Activated T-helper 1 cell treated with anti-CD3 and anti-CD28 coated beads, Interleukin-2, amount 50 U/mL, for 16 hours (primary cell): ENCODE measurements around the gene SESN3.
"Not testable (repeated sequence)": the region's sequence is repeated elsewhere in the genome, so short reads cannot be mapped to it uniquely, and the experiment has no call there.

ENCODE experiments used
- DNase-seq, 2 donors: peaks; one replicate each; pipeline ENCODE4 v3.0.0-alpha.2; 2020; ENCODE audit warnings: low read depth in 1 of 2, low spot score in 1 of 2

SESN3 gene

DNA sequence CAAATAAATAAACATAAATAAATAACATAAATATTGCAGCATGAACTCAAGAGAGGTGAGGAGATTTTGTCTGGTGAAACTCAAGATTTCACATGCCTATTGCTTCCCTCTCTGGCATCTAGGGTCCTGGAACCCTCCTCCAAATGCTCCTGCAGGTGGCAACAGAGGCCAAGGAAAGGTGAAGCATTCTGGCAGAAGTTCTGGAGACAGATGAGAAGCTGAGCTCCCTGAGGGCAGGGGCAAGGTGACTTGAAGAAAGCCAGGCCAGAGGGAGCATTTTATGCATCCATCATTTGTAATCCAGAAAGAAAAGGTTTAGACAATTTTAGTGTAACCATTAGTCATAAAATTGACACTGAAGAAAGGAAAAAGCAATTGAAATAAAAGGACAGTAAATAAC lies 76.5 kb downstream of the SESN3 start:
- DNase-seq: peak; percentile 28 to 46

DNA sequence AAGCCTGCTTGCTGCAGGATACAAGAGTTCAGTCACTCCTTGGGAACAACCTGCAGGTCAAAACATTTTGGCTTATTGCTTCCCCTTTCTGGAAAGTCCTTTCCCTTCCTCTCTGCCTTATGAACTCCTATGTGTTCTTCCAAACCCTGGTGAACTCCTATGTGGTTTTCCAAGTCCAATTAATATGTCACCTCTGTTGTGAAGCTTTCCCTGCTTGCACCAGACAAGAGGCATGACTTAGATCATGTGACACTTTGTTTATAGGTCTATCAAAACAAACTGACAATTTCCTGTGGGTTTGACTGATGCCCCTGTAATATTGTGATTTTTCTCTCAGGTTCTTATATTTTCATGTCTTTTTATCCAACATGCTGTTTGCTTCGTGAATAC lies 77.2 kb downstream of the SESN3 start:
- DNase-seq: no peak

DNA sequence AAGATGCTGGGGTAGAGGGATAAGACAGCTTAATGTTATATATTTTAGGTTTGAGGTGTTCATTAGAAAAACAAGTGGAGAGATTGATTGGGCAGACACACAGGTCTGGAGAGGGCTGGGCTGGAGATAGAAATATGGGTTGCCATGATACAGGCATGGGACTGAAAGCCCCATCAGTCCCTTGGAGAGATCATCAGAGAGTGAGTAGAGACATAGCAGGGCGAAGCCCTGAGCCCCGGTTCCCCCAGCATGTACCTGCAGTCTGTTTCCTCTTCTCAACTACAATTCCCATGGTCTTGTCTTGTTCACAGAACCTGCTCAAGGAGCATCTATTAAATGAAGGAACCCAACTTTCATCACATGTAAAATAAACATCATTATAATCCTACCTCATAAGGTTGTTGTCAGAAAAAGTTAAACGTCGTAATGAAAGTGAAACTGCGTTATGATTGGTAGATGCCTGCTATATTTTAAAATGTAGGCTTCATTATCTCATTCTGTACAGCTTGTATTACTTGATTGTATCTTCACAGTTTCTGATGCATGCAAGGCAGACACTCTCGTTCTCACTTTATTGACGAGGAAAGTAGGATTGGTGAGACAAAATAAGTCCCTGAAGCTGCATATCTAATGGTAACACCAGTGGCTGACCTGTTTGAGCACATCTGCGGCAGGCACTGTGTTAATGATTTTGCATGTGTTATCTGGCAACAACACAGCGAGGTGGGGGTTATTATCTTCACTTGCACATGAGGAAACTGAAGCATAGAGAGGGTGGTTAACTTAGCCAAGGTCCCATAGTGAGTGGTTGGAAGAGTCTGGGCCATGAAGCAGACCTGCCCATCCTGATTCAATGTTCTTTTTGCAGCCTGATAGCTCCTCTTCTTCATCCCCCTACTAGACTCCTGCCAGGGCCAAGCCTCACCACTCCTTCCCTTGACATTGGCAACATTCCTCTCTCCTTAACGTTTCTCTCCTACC lies 77.8 kb downstream of the SESN3 start:
- no peak for DNase-seq

DNA sequence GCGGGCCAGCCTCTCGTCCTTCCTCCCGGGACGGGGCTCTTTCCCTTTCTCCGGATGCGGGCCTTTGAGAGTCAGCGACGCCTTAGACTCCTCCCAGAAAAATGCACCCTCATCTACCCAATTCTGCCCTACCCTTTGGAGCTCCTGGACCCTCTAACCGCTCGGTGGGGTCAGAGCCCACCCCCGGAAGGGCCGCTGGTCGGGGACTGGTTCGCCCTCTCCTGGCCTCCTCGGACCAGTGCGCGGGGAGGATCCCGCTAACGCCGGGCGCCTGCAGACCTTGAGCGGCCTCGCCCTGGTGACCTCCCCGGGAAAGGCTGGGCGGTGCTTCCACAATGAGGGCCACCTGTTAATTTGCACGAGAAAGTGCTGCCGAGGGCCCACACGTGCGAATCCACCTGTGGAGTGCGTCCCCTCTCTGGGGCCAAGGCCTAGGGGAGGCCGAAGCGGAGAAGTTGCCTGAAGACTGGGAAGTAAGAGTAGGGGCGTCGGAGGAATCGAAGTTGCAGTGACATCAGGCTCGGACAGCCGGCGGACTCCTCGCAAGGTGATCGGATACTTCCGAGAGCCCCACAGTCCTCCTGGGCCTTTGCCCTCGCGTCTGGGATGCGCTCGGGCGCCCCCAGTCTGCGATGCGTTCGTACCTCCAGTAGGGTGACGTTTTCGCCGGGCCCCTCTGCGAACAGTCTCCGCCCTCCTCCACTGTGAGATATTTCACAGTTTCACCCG lies 79.9 kb downstream of the SESN3 start:
- peak; percentile 75 to 83 for DNase-seq

DNA sequence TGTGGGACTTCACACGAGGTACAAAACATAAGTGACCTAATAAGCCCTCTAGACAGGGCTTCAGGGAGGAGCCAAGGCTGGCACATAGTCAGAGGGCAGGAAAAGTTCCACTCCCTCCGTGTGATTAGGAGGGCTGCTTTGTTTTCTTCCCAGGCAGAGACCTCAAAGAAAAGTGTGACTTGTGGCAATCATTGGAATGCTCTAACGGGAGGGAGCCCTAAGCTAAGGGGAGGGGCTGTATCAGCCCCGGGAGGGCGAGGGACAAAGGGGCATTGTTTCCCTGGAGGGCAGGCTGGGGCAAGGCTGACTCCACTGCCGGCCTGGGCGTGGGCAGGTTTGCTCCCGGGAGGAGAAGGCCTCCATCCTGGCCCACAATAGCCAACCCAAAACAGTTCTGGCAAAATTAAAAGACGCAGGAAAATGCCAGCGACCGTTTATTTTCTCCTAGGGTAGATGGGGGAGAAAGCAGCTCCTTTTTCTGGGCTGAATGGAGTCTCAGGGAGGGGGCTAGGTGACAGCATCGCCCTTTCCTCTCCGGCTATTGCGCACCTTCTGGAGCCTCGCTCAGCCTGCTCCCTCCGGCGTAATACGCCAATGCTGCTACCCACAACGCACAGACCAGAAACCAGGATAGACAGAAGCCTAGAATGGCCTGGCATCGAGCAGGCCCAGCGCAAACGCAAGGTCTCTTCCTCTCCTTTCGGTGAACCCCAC lies 81.2 kb downstream of the SESN3 start:
- no peak for DNase-seq

DNA sequence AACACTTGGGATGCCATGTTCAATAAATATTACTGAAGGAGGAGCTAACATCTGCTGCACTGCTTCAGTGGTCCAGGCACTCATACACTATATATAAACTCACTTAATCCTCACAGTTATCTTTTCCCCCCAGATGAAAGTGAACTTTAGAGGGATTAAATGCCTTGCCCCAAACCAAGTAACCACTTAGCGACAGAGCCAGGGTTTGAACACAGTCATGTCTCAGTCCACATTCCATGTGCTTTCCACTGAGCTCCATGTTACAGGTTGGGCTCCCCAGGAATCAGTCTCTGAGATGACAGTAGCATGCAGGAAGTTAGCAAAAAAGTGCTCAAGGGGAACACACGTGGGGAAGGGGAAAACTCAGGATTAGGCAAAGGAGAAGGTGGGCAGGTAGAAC lies 82.1 kb downstream of the SESN3 start:
- no peak for DNase-seq

DNA sequence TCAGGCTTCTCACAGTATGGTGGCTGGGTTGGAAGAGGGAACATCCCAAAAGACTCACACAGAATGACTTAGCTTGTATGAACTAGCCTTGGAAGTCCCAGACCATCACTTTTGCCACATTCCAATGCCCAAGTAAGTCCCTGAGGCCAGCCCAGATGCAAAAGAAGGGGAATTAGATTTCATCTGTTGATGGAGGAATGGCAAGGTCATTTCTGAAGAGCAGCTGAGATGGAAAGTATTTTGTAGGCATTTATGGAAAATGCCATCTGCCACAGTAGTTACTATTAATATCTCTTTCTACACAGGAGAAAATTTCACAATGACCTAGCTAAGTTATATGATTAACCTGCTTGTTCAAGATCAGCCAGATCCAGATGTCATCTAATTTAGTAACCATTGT lies 82.6 kb downstream of the SESN3 start:
- DNase-seq: no peak

DNA sequence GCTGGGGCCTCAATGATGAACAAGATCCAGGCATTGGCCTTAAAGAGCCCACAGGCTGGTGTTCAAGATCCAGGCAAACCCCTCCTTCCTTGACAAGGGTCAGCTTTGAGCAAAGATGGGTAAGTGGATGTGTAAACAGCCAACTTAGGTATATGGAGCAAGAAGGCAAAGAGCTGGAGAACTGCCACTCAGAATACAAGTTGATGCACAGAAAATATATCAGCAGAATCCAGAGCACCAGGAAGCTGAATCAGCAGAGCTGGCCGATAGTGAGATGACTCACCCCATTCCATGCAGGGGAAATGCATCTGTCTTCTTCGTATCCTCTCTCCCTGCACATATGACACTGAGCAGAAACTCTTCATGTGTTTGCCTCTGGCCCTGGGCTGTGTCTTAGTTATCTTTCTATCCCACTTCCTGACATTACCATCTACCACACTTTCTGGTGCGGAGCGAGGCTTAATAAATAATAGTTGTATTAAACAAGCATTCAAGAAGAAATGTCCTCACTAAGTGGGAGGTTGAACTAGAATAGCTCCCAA lies 83.6 kb downstream of the SESN3 start:
- no peak for DNase-seq

DNA sequence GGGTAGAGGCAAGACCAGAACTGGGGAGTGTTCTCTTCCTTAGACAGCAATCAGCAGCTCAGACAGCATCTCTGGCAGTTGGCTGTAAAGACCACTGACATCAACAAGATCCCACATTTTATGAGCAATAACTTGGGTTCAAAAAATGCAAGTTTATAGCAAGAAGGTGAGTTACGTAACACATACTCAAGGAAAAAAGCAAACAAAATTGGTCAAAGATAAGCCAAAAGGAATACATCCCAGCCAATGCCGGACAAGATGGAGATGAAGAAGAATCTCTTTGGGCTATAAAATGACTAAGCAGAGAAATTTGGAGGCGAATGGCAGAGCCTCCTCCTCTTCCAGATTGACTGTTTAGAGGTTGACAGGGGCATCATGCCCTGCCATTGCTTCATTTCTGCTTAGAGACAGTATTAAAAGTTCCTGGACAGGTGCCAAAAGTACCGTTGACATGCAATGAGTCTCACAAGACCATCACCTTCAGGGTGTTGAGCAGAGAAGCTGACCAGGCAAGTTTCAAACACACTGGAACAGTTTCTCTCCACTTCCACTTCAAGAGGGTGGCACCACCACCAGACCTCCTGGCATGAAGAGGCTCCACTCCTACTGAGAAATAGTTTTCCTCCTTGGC lies 85.5 kb downstream of the SESN3 start:
- DNase-seq: no peak

DNA sequence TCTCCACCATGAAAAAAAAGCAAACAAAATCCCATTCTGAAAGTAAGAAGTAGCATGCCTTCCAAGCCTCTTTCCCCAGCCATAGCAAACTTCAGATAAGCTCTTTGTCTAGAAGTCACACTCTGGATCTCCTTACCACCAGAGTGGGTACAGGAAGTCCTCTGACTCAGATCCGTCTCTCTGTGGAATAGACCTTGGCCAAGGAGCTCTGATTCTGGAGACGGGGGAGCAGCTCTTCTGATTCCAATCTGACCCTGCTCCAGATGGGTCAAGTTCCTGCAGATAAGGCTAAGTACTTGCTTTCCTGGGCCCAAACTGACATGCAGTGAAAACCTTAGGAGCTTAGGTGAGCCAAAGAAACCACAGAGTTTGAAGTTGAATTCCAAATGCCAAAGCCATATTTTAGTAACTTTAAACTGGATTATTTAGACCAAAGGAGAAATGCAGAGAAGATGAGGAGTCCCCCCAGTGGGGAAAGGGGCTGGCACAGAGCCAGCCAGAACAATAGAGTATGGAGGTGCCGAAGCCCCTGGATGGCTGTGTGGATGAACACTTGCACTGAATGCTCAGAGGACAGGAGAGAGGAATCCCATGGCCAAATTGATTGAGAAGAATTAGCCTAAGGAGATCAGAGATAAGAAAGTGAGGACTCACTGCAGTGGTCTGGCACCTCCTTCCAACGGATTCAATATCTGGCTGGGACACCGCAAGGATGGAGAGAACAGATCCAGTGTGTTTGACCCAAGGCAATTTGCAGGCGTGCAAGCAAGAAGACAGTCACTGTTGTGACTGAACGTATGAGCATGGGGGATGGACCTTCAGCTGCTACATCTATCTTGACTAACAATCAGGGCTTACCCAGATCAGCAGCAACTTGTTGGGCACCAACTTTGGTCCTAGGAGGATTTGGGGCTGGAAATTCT lies 86.4 kb downstream of the SESN3 start:
- no peak for DNase-seq

DNA sequence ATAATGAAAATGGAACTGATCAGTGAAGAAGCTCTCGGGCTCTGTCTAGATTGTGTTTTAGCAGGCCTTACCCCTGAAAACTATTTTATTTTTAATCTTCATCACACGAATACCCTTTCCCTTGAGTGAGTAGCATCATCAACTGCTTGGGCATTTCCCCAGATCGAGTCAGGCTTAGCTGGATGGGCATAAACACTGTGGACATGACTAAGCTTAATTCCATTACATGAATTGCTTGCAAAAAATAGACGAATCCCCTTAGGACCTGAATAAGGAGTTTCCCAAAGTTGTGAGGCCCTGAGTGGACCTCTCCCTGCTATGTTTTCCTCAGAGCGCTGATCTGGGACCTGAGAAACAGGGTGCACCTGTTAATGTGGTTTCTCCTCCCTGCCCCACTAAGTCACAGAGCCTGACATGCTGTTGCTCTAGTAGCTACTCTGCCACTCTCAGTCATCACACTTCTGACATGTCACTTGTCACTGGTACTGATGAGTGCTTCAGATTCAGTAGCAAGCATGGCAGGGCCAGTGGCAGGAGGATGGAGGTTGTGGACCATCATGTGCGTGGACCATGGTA lies 87.8 kb downstream of the SESN3 start:
- no peak for DNase-seq

DNA sequence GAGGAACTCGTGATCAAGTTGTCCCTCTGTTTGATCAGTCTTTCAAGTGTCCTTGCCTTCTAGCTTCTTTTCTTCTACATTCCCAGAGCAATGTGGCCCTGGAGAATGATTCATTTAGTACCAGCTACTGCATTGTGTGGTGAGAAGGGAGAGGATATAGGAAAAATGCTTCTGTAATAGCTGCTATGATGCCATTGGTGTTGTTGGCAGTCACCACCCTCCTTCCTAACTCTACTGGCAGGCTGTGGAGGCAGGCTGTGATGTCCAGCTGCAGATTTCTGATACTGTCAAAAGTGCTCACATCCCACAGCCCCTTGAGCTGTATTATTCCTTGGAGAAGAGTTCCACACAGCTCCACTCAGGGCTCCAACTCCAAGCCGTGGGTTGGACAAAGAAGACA lies 88.6 kb downstream of the SESN3 start:
- DNase-seq: no peak

DNA sequence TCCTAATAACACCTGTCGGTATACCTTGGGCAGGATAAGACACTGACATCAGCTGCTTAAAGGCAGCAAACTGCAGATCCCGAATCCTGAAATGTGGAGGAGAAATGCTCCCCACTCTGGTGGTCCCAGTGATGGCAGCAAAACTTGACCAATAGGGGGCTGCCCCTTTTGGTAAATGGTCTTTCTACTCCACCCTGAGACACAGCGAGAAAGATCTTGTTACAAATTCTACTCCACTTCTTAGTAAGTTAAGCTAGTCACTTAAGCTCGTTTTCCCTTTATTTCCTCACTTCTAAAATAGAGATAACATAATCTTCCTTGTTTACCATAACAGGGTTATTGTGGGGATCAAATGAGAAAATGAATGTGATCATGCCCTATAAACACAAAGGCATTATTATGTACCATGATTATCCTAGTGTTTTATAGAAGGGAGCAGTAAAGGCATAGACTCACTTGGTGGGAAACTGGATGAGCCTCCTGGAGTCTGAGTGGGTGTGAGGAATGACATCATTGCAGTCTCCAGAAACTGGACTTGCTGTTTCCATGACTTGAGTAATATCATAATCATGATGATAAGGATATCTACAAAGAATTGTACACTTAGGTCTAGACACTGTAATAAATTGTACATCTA lies 90.5 kb downstream of the SESN3 start:
- DNase-seq: no peak

DNA sequence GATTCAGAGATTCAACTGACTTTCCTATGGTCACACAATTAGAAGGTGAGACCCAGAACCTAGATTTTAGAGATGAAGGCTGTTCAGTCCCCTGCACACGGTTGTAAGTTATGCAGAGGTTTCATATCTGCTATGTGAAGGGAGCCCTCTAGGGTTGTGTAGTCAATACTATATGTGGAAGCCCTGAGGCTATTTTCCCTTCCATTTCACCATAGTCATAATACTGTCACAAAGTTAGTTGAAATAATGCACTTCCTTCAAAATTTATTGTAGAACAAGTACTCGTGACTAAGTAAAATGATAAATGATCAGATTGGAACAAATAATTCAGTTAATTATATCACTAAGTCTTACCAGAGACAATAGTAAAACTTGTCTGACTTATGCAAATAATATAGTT lies 92.6 kb downstream of the SESN3 start:
- no peak for DNase-seq

DNA sequence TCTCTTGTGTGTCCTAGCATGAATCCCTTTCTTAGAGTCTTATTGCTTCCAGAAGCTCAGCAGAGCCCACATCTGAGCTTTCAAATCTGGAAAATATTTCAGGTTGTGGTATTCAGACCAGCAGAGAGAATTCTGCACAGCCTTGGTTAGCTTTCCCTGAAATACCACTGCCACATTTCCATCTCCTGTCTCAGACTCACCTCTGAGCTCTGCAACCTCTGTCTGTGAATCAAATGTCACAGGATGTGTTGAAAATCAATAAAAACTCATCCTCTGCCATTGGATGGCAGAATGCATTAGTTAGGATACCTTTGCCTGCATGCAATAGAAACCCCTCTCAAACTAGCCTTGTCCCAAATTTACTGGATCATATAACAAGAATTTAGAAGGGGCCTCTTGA lies 93.7 kb downstream of the SESN3 start:
- DNase-seq: no peak

DNA sequence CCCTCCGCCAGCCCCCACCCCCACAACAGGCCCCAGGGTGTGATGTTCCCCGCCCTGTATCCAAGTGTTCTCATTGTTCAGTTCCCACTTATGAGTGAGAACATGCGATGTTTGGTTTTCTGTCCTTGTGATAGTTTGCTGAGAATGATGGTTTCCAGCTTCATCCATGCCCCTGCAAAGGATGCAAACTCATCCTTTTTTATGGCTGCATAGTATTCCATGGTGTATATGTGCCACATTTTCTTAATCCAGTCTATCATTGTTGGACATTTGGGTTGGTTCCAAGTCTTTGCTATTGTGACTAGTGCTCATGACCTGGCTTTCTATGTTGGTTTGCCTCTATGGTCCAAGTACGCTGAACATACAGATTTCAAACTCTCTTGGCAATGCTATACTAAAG lies 94.3 kb downstream of the SESN3 start:
- DNase-seq: not testable (repeated sequence)

DNA sequence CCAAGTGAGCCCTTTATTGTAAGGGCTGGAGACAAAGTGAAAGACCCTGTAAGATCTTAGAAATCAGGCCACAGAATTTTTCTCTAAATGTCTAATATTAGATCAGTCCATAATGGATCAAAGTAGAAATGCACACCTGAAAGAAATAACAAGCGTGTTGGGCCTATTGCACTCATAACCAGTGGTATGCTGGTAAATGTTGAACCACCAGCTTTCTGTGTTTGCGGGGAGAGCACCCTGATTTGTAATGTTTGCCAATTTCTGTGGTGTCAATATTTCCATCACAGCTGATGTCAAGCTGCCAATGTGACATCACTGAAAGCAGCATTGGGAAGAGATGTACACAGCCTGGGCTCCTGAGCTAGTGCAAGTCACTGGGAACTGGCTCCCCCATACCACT lies 95.1 kb downstream of the SESN3 start:
- no peak for DNase-seq

DNA sequence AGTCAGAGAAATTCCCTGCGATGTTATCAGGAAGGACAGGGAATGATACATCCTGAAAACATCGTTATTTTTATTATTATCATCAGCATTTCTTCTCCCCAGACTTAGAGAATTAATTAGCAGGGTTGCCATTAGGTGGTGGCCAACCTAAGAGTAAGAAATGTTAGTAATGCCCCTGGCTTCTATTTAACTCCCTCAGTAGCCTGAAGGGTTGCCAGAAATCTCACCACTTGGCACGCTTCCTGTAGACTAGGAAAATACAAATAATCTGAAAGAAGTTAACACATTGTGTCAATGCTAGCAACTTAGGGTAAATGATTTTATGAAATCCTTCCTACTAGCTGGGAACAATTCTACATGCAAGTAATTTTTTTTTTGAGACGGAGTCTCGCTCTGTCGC lies 95.8 kb downstream of the SESN3 start:
- DNase-seq: no peak

DNA sequence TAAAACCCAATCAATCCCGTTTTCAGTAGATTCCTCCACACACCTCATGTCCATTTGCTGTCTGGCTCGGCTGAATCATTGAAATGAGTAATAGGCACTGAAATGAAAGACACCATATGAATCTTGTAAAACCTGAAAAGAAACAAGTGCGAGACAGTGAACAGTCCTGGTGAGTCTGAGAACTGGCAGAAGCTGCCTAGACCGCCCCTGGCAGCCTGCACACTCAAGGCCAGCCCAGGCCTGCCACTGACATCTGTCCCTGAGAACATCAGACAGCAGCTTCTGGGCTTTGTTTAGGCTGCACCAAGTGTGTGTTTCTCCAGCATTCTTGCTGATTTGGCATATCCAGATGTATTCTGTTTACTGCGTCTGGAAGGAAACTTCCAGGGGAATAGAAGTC lies 96.5 kb downstream of the SESN3 start:
- no peak for DNase-seq
